Measurements from ENCODE around the gene FRMD4A. TPM values are rescaled to one million over a fixed set of nuclear protein-coding genes. Genes with fewer than 3 reads are reported as not detected.
"Not testable (repeated sequence)": the region's sequence is repeated elsewhere in the genome, so short reads cannot be mapped to it uniquely, and the experiment has no call there.

Gene FRMD4A
- total and polyA plus RNA-seq, 2 of the 4 experiments (the other 2 are of a cell fraction) = 30.3 to 68.8 TPM

DNA sequence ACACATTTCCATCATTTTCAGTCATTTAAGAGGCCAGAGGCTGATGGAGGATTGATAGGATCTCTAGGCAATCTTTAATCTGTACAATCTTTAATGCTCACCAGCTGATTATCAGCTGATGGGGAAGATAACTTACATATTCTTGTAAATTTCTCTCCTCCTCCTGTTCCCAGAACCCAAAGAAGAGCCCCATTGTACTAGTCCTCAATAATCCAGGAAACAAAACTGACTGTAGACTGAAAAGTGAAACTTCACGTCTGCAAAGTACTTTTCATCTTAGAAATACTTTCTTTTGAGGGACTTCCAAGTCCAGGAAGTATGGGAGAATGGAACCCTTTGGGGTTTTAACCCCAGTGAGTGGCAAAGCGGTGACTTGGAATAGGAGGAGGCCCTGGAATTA lies 283.3 kb downstream of the FRMD4A start:
- BruUV-seq (replicated peaks) = no TSS peak
- no peak overlapping the region for H3K4me2 ChIP-seq (ENCODE audit: low read depth, low read length)

GRCh38 chr10:14042051-14042450 lies 288.7 kb downstream of the FRMD4A start:
- BruUV-seq (replicated peaks) = not testable (repeated sequence)

More for the DNA sequence above, 283.3 kb downstream of the FRMD4A start:
- in situ Hi-C loops (cut with MboI; ENCODE audit: low sequenced_read_pairs) (no loop called here), dilution Hi-C loops (cut with HindIII; ENCODE audit: low sequenced_read_pairs, unreplicated experiment) (no loop called here), intact Hi-C loops (cut with micrococcal nuclease) (no loop called here)
- Histone ChIP-seq H2AFZ (replicated peaks; ENCODE audit: low read length, poor library complexity) (no peak overlapping the region), H2AK5ac (ENCODE audit: low read depth, low read length) (no peak overlapping the region), H3K4me1 (ENCODE audit: control insufficient read depth, insufficient read depth, low read length) (no peaks in the 10 kb centered on the region), H2BK20ac (ENCODE audit: low read depth, low read length) (no peak overlapping the region), H3K14ac (replicated peaks; ENCODE audit: low read depth, low read length) (no peak overlapping the region), H3K4me3 (ENCODE audit: insufficient read depth, low read depth, low read length) (no peak overlapping the region), H3K9ac (ENCODE audit: low read depth, low read length) (no peak overlapping the region), H4K8ac (ENCODE audit: low read depth in 2 of 2, low read length in 2 of 2) (no peak overlapping the region), H3K27me3 (ENCODE audit: control insufficient read depth, insufficient read depth, low read length) (no peaks in the 10 kb centered on the region), H3K36me3 (ENCODE audit: control insufficient read depth, insufficient read depth, low read length) (no peaks in the 10 kb centered on the region), H3K23ac (ENCODE audit: low read depth, low read length) (no peak overlapping the region), H4K20me1 (ENCODE audit: insufficient read depth, low read length) (no peaks in the 10 kb centered on the region), H3K27ac (ENCODE audit: insufficient read depth, low read length) (no peak overlapping the region), H3K56ac (ENCODE audit: extremely low read depth, insufficient read depth, low read length) (no peak overlapping the region), H3K18ac (ENCODE audit: low read depth, low read length) (no peak overlapping the region), H3K9me3 (ENCODE audit: control insufficient read depth, insufficient read depth, low read length) (peaks cover 2% of the 10 kb centered on the region; the same call in 1 of the 2 replicates), H4K5ac (ENCODE audit: low read depth, low read length) (no peak overlapping the region), H2AK9ac (replicated peaks; ENCODE audit: low read depth, low read length, poor library complexity) (no peak overlapping the region), H2BK5ac (ENCODE audit: low read depth, low read length, poor library complexity, severe bottlenecking) (no peak overlapping the region), H3K9me1 (ENCODE audit: insufficient read depth, low read length) (peaks cover 3% of the 10 kb centered on the region; the same call in 1 of the 2 replicates), H3K4ac (ENCODE audit: low read depth, low read length) (no peak overlapping the region), H2BK15ac (ENCODE audit: low read depth, low read length) (no peak overlapping the region), H2BK120ac (ENCODE audit: low read depth, low read length) (no peak overlapping the region), H4K91ac (ENCODE audit: insufficient read depth, low read depth, low read length) (no peak overlapping the region), H3K79me1 (ENCODE audit: low read depth in 1 of 2, low read length in 2 of 2) (no peaks in the 10 kb centered on the region)
- DNase-seq (no peak), ATAC-seq (ENCODE audit: low read depth) (no peak)
- TF ChIP-seq CHD1 (IDR thresholded peaks at IDR 0.05; ENCODE audit: low read depth, low read length) = no peak
- TF ChIP-seq RCOR1 (IDR thresholded peaks at IDR 0.05; ENCODE audit: insufficient replicate concordance, low read length) = no peak
- TF ChIP-seq BHLHE40 (IDR thresholded peaks at IDR 0.05; ENCODE audit: low read depth, low read length) = no peak
- TF ChIP-seq RFX5 (IDR thresholded peaks at IDR 0.05; ENCODE audit: low read depth, low read length) = no peak
- ChIA-PET POLR2A (ENCODE audit: unreplicated experiment) (no interaction called here), CTCF (no interaction called here)
- no CpG with 5 or more reads among the region's 2 CpGs for WGBS, 2 experiments (ENCODE audit: extremely low coverage in 2 of 2, insufficient read length in 1 of 2)

More at GRCh38 chr10:14042051-14042450, 288.7 kb downstream of the FRMD4A start:
- DNase-seq; H4K20me1 ChIP-seq (ENCODE audit: insufficient read depth, low read length); H2AK9ac ChIP-seq (replicated peaks; ENCODE audit: low read depth, low read length, poor library complexity); H3K9me3 ChIP-seq (ENCODE audit: control insufficient read depth, insufficient read depth, low read length); H3K27ac ChIP-seq (ENCODE audit: insufficient read depth, low read length); H3K79me1 ChIP-seq (ENCODE audit: low read depth in 1 of 2, low read length in 2 of 2); H3K18ac ChIP-seq (ENCODE audit: low read depth, low read length); H4K8ac ChIP-seq (ENCODE audit: low read depth in 2 of 2, low read length in 2 of 2); H3K4me3 ChIP-seq (ENCODE audit: insufficient read depth, low read depth, low read length); dilution Hi-C loops (cut with HindIII; ENCODE audit: low sequenced_read_pairs, unreplicated experiment); H3K23ac ChIP-seq (ENCODE audit: low read depth, low read length); H2AK5ac ChIP-seq (ENCODE audit: low read depth, low read length); H3K27me3 ChIP-seq (ENCODE audit: control insufficient read depth, insufficient read depth, low read length); H2BK5ac ChIP-seq (ENCODE audit: low read depth, low read length, poor library complexity, severe bottlenecking); H2BK120ac ChIP-seq (ENCODE audit: low read depth, low read length); H2BK20ac ChIP-seq (ENCODE audit: low read depth, low read length); intact Hi-C loops (cut with micrococcal nuclease); H4K5ac ChIP-seq (ENCODE audit: low read depth, low read length); H3K9ac ChIP-seq (ENCODE audit: low read depth, low read length); H3K36me3 ChIP-seq (ENCODE audit: control insufficient read depth, insufficient read depth, low read length); H3K4me1 ChIP-seq (ENCODE audit: control insufficient read depth, insufficient read depth, low read length); H3K9me1 ChIP-seq (ENCODE audit: insufficient read depth, low read length); POLR2A ChIA-PET (ENCODE audit: unreplicated experiment); H2AFZ ChIP-seq (replicated peaks; ENCODE audit: low read length, poor library complexity); H3K4ac ChIP-seq (ENCODE audit: low read depth, low read length); ATAC-seq (ENCODE audit: low read depth); H3K56ac ChIP-seq (ENCODE audit: extremely low read depth, insufficient read depth, low read length); CTCF ChIA-PET; in situ Hi-C loops (cut with MboI; ENCODE audit: low sequenced_read_pairs); H4K91ac ChIP-seq (ENCODE audit: insufficient read depth, low read depth, low read length); H2BK15ac ChIP-seq (ENCODE audit: low read depth, low read length); H3K14ac ChIP-seq (replicated peaks; ENCODE audit: low read depth, low read length); H3K4me2 ChIP-seq (ENCODE audit: low read depth, low read length): not testable (repeated sequence)
- WGBS, 2 experiments (ENCODE audit: extremely low coverage in 2 of 2, insufficient read length in 1 of 2) = 100% methylated on average over 1 of the region's 7 CpGs; no CpG with 5 or more reads in 1 of the 2 experiments

All from IMR-90 (cell line).